ENCODE data around the gene APBA2.

- no peak for TF ChIP-seq CTCF (IDR thresholded peaks at IDR 0.05)
- TF ChIP-seq POLR2A (IDR thresholded peaks at IDR 0.05): no peak
Observed at GRCh38 chr15:28980709-28981350, 95.1 kb downstream of the APBA2 start.
